GM12878 (cell line): Measurements from ENCODE around the gene LHB. TPM values are rescaled to one million over a fixed set of nuclear protein-coding genes. Genes with fewer than 3 reads are reported as not detected.

Source experiments
- ATF7 ChIP-seq: fragments of 450-650 bp; IDR thresholded peaks from 2 replicates; pipeline ENCODE4 v1.6.1; 2016; ENCODE audit warnings: low read depth, mild to moderate bottlenecking
- BRCA1 ChIP-seq: IDR thresholded peaks from 2 replicates; pipeline ENCODE4 v1.6.1; 2011; ENCODE audit warnings: low read depth, low read length, improper control_type of control experiment
- CBFB ChIP-seq: IDR thresholded peaks from 2 replicates; pipeline ENCODE4 v1.6.1; 2016; ENCODE audit warnings: antibody characterized with exemption, low read depth
- CBX3 ChIP-seq: fragments of 200-600 bp; sonication (generic); IDR thresholded peaks from 2 replicates; pipeline ENCODE4 v1.6.1; 2016; ENCODE audit warnings: low read depth, borderline replicate concordance
- CHD4 ChIP-seq: fragments of 200-600 bp; sonication (generic); IDR thresholded peaks from 2 replicates; pipeline ENCODE4 v1.6.1; 2016; ENCODE audit warnings: mild to moderate bottlenecking
- E4F1 ChIP-seq: fragments of 450-650 bp; IDR thresholded peaks from 2 replicates; pipeline ENCODE4 v1.6.1; 2018; ENCODE audit warnings: borderline replicate concordance, mild to moderate bottlenecking; ENCODE audit not compliant: partially characterized antibody
- ETV6 ChIP-seq, 2 experiments: fragments of 450-650 bp in 1 of 2; IDR thresholded peaks in 1 of 2; conservative IDR thresholded peaks in 1 of 2; 2 replicates each; pipeline ENCODE4 v1.6.1; 2014; ENCODE audit warnings: antibody characterized with exemption in 1 of 2, borderline replicate concordance in 1 of 2, low read depth in 1 of 2, mild to moderate bottlenecking in 1 of 2, moderate library complexity in 1 of 2
- IKZF1 ChIP-seq: fragments of 450-650 bp; conservative IDR thresholded peaks from 2 replicates; pipeline ENCODE4 v1.6.1; 2017; ENCODE audit warnings: antibody characterized with exemption, mild to moderate bottlenecking
- IRF4 ChIP-seq: IDR thresholded peaks from 2 replicates; pipeline ENCODE4 v1.6.1; 2011; ENCODE audit warnings: low read depth, low read length
- KAT2A ChIP-seq: conservative IDR thresholded peaks from 2 replicates; pipeline ENCODE4 v1.6.1; 2011; ENCODE audit warnings: low read depth, low read length; ENCODE audit not compliant: control insufficient read depth
- NFYB ChIP-seq: IDR thresholded peaks from 2 replicates; pipeline ENCODE4 v1.6.1; 2011; ENCODE audit warnings: low read depth, mild to moderate bottlenecking, low read length, improper control_type of control experiment, moderate library complexity; ENCODE audit not compliant: insufficient read depth
- POLR2A ChIP-seq: IDR thresholded peaks from 2 replicates; pipeline ENCODE4 v1.6.1; 2011; ENCODE audit warnings: low read depth, mild to moderate bottlenecking, low read length
- SIX5 ChIP-seq: IDR thresholded peaks from 2 replicates; pipeline ENCODE4 v1.6.1; 2011; ENCODE audit warnings: mild to moderate bottlenecking, low read depth, low read length, moderate library complexity; ENCODE audit not compliant: severe bottlenecking
- SREBF1 ChIP-seq: IDR thresholded peaks from 2 replicates; pipeline ENCODE4 v1.6.1; 2012; ENCODE audit warnings: mild to moderate bottlenecking, low read length
- YY1 ChIP-seq: IDR thresholded peaks from 2 replicates; pipeline ENCODE4 v1.6.1; 2011; ENCODE audit warnings: low read depth, mild to moderate bottlenecking, low read length
- ZBTB11 ChIP-seq: fragments of 450-650 bp; formaldehyde crosslinking; IDR thresholded peaks from 2 replicates; pipeline ENCODE4 v1.5.0; 2022; ENCODE audit warnings: mild to moderate bottlenecking, missing genetic modification characterization
- ZNF207 ChIP-seq: fragments of 450-650 bp; IDR thresholded peaks from 2 replicates; pipeline ENCODE4 v1.6.1; 2014; ENCODE audit warnings: antibody characterized with exemption, mild to moderate bottlenecking, borderline replicate concordance
- polyA plus RNA-seq, 11 experiments: library from polyadenylated mRNA; depleted of rRNA in 4 of 11; unstranded in 6 of 11; stranded (reverse) in 5 of 11; fragments of >200 nt; fragmentation: Nextera tagmentation in 4 of 11; fragmentation: Illumina TruSeq in 1 of 11; extraction: Ambion mirVana in 4 of 11; extraction: Trizol in 1 of 11; gene quantifications; 1 replicate in 1 of 11; 2 replicates in 10 of 11; pipeline versions ENCODE4 v1.2.1 to v1.2.3, GENCODE V29; 2011 to 2016; ENCODE audit warnings: inconsistent platforms in 2 of 11, missing spikeins in 2 of 11, low read depth in 1 of 11
- total RNA-seq, 4 experiments: library from RNA; depleted of rRNA in 3 of 4; stranded (reverse); fragments of >200 nt in 3 of 4; fragmentation: Illumina TruSeq in 1 of 4; extraction: Trizol in 1 of 4; gene quantifications; 2 replicates each; pipeline versions ENCODE4 v1.2.1 to v1.2.3, GENCODE V29; 2013 to 2021
- TF ChIP-seq, protein P1 (sequence below): IDR thresholded peaks from 2 replicates; pipeline ENCODE4 v1.6.1; 2012; ENCODE audit warnings: mild to moderate bottlenecking, low read depth, low read length
- TF ChIP-seq, protein P2 (sequence below): fragments of 450-650 bp; IDR thresholded peaks from 2 replicates; pipeline ENCODE4 v1.6.1; 2014; ENCODE audit warnings: mild to moderate bottlenecking
- TF ChIP-seq, protein P3 (sequence below): IDR thresholded peaks from 2 replicates; pipeline ENCODE4 v1.6.1; 2011; ENCODE audit warnings: low read depth, low read length, improper control_type of control experiment, borderline replicate concordance

LHB gene
- total and polyA plus RNA-seq, 10 of the 15 experiments (the other 5 are each of a cell fraction or from before 2014, with no cell fraction given), result 0.20 to 0.72 (median 0.46) TPM; not detected in 5

DNA sequence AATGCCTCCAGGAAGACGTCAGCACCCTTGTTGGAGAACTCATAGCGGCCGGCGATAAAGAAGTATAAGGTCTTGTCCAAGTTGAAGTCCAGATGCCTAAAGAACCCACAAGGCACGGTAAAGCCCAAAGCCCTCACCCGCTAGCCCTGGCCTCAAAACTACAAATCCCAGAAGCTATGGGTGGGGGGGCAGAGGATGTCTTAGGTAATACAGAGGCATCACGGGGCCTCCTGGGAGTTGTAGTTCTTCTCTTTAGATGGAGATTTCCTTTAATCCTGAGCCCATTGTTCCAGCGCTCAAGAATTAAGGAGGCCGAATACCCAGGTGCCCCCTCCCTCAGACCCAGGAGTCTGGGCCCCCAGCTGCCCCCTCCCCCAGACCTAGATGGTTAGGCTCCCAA is 34.6 kb downstream of the LHB start (continued):
- TF ChIP-seq, protein P1, sequence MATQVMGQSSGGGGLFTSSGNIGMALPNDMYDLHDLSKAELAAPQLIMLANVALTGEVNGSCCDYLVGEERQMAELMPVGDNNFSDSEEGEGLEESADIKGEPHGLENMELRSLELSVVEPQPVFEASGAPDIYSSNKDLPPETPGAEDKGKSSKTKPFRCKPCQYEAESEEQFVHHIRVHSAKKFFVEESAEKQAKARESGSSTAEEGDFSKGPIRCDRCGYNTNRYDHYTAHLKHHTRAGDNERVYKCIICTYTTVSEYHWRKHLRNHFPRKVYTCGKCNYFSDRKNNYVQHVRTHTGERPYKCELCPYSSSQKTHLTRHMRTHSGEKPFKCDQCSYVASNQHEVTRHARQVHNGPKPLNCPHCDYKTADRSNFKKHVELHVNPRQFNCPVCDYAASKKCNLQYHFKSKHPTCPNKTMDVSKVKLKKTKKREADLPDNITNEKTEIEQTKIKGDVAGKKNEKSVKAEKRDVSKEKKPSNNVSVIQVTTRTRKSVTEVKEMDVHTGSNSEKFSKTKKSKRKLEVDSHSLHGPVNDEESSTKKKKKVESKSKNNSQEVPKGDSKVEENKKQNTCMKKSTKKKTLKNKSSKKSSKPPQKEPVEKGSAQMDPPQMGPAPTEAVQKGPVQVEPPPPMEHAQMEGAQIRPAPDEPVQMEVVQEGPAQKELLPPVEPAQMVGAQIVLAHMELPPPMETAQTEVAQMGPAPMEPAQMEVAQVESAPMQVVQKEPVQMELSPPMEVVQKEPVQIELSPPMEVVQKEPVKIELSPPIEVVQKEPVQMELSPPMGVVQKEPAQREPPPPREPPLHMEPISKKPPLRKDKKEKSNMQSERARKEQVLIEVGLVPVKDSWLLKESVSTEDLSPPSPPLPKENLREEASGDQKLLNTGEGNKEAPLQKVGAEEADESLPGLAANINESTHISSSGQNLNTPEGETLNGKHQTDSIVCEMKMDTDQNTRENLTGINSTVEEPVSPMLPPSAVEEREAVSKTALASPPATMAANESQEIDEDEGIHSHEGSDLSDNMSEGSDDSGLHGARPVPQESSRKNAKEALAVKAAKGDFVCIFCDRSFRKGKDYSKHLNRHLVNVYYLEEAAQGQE, result no peak
- TF ChIP-seq, protein P2, sequence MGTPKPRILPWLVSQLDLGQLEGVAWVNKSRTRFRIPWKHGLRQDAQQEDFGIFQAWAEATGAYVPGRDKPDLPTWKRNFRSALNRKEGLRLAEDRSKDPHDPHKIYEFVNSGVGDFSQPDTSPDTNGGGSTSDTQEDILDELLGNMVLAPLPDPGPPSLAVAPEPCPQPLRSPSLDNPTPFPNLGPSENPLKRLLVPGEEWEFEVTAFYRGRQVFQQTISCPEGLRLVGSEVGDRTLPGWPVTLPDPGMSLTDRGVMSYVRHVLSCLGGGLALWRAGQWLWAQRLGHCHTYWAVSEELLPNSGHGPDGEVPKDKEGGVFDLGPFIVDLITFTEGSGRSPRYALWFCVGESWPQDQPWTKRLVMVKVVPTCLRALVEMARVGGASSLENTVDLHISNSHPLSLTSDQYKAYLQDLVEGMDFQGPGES, result no peak
- no peak for TF ChIP-seq NFYB
- no peak for TF ChIP-seq CHD4
- TF ChIP-seq, protein P3, sequence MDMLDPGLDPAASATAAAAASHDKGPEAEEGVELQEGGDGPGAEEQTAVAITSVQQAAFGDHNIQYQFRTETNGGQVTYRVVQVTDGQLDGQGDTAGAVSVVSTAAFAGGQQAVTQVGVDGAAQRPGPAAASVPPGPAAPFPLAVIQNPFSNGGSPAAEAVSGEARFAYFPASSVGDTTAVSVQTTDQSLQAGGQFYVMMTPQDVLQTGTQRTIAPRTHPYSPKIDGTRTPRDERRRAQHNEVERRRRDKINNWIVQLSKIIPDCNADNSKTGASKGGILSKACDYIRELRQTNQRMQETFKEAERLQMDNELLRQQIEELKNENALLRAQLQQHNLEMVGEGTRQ, result no peak
- no peak for TF ChIP-seq ETV6 (conservative IDR thresholded peaks at IDR 0.05 in 1 of 2, IDR thresholded peaks at IDR 0.05 in 1 of 2; ENCODE audit: borderline replicate concordance in 1 of 2, low read depth in 1 of 2)
- no peak for TF ChIP-seq ZBTB11 (CRISPR knock-in tag)
- TF ChIP-seq CBX3, result no peak
- no peak for TF ChIP-seq SREBF1
- TF ChIP-seq YY1, result 0 out of 2 replicates have a peak, but pooled peaks have one; percentile 34
- TF ChIP-seq CBFB, result no peak
- TF ChIP-seq E4F1, result no peak
- peak; percentile 43; the same call in 1 of the 2 replicates for TF ChIP-seq IKZF1
- no peak for TF ChIP-seq POLR2A
- TF ChIP-seq ZNF207, result no peak
- no peak for TF ChIP-seq IRF4
- peak; percentile 92 for TF ChIP-seq SIX5
- no peak for TF ChIP-seq ATF7
- TF ChIP-seq BRCA1, result no peak
- TF ChIP-seq KAT2A, result no peak
